ENCODE data around the gene RAB11FIP4.

- TF ChIP-seq ELF4 (CRISPR knock-in tag; IDR thresholded peaks at IDR 0.05; ENCODE audit: low read depth) = no peak
- TF ChIP-seq CTCF (IDR thresholded peaks at IDR 0.05) = no peak
- no peak for TF ChIP-seq USF2 (CRISPR knock-in tag; IDR thresholded peaks at IDR 0.05)
- TF ChIP-seq ATF3 (CRISPR knock-in tag; conservative IDR thresholded peaks at IDR 0.05) = no peak
- no peak for TF ChIP-seq ZNF281 (CRISPR knock-in tag; IDR thresholded peaks at IDR 0.05)
- no peak for TF ChIP-seq ZNF416 (CRISPR knock-in tag; IDR thresholded peaks at IDR 0.05)
- no peak for TF ChIP-seq MXD4 (CRISPR knock-in tag; IDR thresholded peaks at IDR 0.05; ENCODE audit: borderline replicate concordance)
- no peak for TF ChIP-seq CREM (CRISPR knock-in tag; IDR thresholded peaks at IDR 0.05)
- no peak for TF ChIP-seq FOXP4 (CRISPR knock-in tag; IDR thresholded peaks at IDR 0.05)
- TF ChIP-seq MAX (CRISPR knock-in tag; IDR thresholded peaks at IDR 0.05) = no peak
- no peak for TF ChIP-seq ZNF512 (CRISPR knock-in tag; IDR thresholded peaks at IDR 0.05; ENCODE audit: borderline replicate concordance)
- no peak for TF ChIP-seq TEAD4 (CRISPR knock-in tag; IDR thresholded peaks at IDR 0.05)
These were observed 85.3 kb downstream of the RAB11FIP4 start for GRCh38 chr17:31476525-31477416.

Data from WTC11 (cell line).